Epithelial cell of proximal tubule (primary cell): ENCODE results near the gene TNFRSF19. TPM values are rescaled to one million over a fixed set of nuclear protein-coding genes. Genes with fewer than 3 reads are reported as not detected.
"Not testable (repeated sequence)": the region's sequence is repeated elsewhere in the genome, so short reads cannot be mapped to it uniquely, and the experiment has no call there.

Source experiments
- DNase-seq: peaks from one replicate; pipeline ENCODE4 v3.0.0-alpha.2; 2011; ENCODE audit warnings: low read depth
- H3K4me3 ChIP-seq: 2 replicates; pipeline ENCODE4 v1.5.1; 2011; ENCODE audit warnings: low read depth, mild to moderate bottlenecking, low read length
- total RNA-seq: library from RNA; depleted of rRNA; stranded (reverse); fragments of >200 nt; gene quantifications from 2 replicates; pipeline ENCODE4 v1.2.3, GENCODE V29; 2015
- TF ChIP-seq, protein P1 (sequence below): conservative IDR thresholded peaks from 2 replicates; pipeline ENCODE4 v1.5.1; 2012; ENCODE audit warnings: low read depth, mild to moderate bottlenecking, low read length

The TNFRSF19 gene, protein sequence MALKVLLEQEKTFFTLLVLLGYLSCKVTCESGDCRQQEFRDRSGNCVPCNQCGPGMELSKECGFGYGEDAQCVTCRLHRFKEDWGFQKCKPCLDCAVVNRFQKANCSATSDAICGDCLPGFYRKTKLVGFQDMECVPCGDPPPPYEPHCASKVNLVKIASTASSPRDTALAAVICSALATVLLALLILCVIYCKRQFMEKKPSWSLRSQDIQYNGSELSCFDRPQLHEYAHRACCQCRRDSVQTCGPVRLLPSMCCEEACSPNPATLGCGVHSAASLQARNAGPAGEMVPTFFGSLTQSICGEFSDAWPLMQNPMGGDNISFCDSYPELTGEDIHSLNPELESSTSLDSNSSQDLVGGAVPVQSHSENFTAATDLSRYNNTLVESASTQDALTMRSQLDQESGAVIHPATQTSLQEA
- total RNA-seq: 7.3 and 8.4 TPM in 2 replicates

DNA sequence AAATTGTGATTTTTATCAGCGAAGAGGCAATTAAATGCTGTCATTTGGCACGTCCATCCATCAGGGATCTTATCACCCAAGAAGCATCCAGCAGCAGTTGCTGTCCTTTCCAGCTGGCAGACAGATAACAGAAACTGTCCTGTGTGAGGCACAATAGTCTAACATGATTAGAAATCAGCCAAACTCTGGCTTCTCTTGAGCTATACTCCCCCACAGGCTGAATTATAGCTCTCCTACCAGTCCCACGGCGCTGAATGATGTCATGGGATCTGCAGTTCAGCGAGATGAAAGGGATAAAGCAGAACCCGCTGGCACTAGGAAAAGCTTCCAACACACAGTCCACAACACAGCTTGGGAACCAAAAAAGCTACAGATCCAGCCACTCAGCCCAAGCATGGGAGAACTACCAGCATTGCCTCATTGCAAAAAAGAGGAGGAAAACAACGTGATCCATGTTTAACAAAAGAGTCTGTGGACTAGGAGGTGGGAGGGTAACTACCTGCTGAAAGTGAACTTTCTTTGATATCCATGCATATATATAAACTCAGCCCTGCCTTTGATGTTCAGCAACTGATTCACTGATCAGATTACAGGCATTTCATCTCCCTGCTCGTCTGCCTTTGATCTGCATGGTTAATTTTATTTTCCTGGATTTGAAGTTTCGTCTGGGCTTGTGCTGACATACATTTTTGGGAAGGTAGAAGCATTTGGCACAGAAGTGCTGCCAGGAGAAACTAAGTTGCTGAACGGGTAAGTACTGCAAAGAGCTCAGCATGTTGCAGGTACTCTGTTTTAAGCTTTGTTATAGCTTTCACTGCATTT is at the start of gene TNFRSF19:
TNFRSF19 (plus strand) TSS at position 314 of the 822 bp plus-strand sequence. CDS start 19,772 bp downstream, outside the sequence.
- TF ChIP-seq, protein P1, sequence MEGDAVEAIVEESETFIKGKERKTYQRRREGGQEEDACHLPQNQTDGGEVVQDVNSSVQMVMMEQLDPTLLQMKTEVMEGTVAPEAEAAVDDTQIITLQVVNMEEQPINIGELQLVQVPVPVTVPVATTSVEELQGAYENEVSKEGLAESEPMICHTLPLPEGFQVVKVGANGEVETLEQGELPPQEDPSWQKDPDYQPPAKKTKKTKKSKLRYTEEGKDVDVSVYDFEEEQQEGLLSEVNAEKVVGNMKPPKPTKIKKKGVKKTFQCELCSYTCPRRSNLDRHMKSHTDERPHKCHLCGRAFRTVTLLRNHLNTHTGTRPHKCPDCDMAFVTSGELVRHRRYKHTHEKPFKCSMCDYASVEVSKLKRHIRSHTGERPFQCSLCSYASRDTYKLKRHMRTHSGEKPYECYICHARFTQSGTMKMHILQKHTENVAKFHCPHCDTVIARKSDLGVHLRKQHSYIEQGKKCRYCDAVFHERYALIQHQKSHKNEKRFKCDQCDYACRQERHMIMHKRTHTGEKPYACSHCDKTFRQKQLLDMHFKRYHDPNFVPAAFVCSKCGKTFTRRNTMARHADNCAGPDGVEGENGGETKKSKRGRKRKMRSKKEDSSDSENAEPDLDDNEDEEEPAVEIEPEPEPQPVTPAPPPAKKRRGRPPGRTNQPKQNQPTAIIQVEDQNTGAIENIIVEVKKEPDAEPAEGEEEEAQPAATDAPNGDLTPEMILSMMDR: no peak
- no peak for DNase-seq
- H3K4me3 ChIP-seq: no peak within 1 kb of the TSS

DNA sequence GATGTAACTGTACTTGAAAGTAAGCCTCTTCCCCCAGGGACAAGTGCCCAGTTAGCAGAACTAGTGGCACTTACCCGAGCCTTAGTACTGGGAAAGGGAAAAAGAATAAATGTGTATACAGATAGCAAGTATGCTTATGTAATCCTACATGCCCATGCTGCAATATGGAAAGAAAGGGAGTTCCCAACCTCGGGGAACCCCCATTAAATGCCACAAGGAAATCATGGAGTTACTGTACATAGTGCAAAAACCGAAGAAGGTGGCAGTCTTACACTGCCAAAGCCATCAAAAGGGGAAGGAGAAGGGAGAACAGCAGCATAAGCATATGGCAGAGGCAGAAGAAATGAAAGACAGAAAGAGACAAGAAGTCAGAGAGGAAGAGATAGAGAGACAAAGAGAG is 40.3 kb upstream of the TNFRSF19 start:
- not testable (repeated sequence) for H3K4me3 ChIP-seq, DNase-seq

DNA sequence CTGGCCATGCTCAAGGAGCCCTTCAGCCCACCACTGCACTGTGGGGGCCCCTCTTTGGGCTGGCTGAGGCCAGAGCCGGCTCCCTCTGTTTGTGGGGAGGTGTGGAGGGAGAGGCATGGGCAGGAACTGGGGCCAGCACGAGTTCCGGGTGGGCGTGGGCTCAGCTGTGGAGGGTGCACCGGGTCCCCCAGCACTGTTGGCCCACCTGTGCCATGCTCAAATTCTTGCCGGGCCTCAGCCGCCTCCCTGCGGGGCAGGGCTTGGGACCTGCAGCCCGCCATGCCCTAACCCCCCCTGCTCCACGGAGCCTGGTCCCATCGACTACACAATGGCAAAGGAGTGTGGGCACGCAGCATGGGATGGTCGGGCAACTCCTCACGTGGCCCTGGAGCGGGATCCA is 38.8 kb upstream of the TNFRSF19 start:
- DNase-seq: no peak
- TF ChIP-seq, protein P1: no peak
- no peak overlapping the region for H3K4me3 ChIP-seq

DNA sequence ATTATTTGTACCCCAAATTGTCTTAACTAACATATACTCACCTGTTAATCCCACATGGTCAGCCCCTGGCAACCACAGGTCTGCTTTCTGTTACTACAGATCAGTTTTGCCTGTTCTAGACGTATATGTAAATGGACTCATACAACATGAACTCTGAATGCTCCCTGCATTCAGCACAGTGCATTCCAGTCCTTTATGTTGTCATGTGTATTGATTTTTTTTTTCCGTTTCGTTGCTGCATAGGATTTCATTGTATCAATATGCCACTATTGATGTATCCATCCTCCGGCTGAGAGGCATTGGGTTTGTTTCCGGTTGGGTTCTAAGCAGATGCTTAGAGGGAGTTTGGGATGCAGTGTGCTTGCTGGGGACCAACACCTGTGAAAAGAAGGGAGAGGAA is 36.1 kb upstream of the TNFRSF19 start:
- TF ChIP-seq, protein P1: no peak
- H3K4me3 ChIP-seq: no peak overlapping the region
- no peak for DNase-seq

DNA sequence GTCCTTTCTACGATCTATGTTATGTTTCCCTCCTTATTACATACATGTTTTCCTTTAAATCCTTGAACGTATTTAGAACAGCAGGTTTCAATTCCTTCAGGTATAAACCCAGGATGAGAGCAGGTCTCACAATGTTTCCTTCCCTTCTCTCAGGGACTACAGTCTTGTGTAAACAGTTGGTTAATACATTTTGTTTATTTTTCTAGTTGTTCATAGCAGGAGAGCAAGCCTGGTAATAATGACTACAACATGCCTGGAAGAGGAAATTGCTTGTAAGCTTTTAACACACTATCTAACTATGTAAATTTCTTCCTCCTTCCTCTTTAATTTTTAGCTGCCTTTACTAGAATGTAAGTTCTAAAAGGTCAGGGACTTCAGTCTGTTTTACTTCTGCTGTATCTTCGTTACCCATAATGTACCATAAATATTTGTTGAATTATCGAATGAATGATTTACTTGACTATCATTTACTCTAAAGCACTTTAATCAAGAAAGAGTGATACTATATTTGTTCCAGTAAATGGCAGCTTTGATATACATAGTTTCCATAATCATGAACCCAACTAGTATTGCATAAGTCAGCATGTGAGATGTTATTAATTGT is 28.9 kb upstream of the TNFRSF19 start:
- TF ChIP-seq, protein P1: no peak
- DNase-seq: no peak
- H3K4me3 ChIP-seq: no peak overlapping the region

DNA sequence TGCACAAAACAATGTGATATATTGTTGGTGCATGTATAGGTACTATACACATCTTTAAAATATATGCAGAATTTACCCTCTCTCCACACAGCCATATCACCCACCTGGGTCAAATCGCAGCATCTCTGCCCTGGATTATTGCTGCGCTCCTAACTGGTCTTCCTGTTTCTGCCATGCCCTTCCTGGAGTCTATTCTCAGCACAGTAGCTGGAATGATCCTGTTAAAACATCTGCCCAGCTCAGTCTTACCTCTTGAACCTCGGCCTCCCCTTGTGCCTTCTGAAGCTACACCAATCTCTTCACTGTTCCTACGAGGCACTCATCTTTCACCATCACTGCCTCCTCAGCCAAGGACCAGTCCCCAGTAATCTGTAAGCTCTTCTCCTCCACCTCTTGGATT is 25.5 kb upstream of the TNFRSF19 start:
- TF ChIP-seq, protein P1: no peak
- no peak overlapping the region for H3K4me3 ChIP-seq
- no peak for DNase-seq

DNA sequence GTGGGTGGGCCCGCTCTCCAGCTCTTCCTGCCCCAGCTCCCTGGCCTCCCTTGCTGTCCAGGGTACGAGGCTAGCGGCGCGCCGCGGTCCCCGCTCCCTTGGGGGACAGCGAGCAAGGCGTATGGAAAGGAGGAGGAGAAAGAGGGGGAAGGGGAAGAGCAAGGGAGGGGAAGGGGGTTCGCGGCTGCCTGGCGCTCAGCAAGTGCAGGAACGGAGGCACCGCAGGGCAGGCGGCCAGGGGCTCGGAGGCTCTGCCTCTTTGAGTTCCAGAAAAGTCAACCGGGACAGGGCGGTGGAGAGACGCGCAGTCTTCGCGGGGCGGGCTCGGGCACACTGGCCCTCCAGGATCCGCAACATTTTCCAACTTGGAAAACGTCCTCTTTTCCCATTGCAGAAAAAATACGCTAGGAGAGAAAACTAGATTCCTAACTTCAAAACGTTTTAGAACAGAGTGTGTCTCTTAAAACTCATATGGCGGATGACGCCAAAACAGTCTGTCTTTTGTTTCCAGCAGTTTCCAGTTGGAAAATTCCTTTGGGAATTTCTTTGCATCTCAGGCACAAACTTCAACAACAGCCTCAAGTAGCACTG is 23.1 kb upstream of the TNFRSF19 start:
- no peak for DNase-seq
- TF ChIP-seq, protein P1: no peak
- H3K4me3 ChIP-seq: peak overlapping the region; percentile 63
